Subcutaneous adipose tissue (tissue), 4 donors: ENCODE measurements around the gene PRSS22. TPM values are rescaled to one million over a fixed set of nuclear protein-coding genes. Genes with fewer than 3 reads are reported as not detected.

Experiments
- CTCF ChIP-seq: fragments of 450-650 bp; IDR thresholded peaks from one replicate; pipeline ENCODE4 v1.5.1; 2016; ENCODE audit warnings: low read depth, mild to moderate bottlenecking, control low read depth, antibody characterized with exemption, moderate library complexity
- total RNA-seq, 4 donors: library from RNA; depleted of rRNA; stranded (reverse); fragments of >200 nt; gene quantifications; one replicate each; pipeline ENCODE4 v1.1.0, GENCODE V29; 2016

The PRSS22 gene
- total RNA-seq, 4 donors from 2014 or later: 1.5 TPM; not detected in 3

GRCh38 chr16:2874032-2874911 lies 16.3 kb upstream of the PRSS22 start:
- no peak for TF ChIP-seq CTCF

- no peak for TF ChIP-seq CTCF
Measured at GRCh38 chr16:2871926-2872325, 14.0 kb upstream of the PRSS22 start.

GRCh38 chr16:2867987-2868789 lies 10.2 kb upstream of the PRSS22 start:
- TF ChIP-seq CTCF: no peak

- TF ChIP-seq CTCF: no peak
Measured at GRCh38 chr16:2867661-2867986, 9.7 kb upstream of the PRSS22 start.

GRCh38 chr16:2866431-2866830 lies 8.5 kb upstream of the PRSS22 start:
- TF ChIP-seq CTCF: no peak

- TF ChIP-seq CTCF: no peak
Measured at GRCh38 chr16:2865651-2866050, 7.7 kb upstream of the PRSS22 start.

- TF ChIP-seq CTCF: no peak
Measured at GRCh38 chr16:2860826-2861567, 3.0 kb upstream of the PRSS22 start.
